ENCODE measurements around the gene KCTD4.

Gene KCTD4

DNA sequence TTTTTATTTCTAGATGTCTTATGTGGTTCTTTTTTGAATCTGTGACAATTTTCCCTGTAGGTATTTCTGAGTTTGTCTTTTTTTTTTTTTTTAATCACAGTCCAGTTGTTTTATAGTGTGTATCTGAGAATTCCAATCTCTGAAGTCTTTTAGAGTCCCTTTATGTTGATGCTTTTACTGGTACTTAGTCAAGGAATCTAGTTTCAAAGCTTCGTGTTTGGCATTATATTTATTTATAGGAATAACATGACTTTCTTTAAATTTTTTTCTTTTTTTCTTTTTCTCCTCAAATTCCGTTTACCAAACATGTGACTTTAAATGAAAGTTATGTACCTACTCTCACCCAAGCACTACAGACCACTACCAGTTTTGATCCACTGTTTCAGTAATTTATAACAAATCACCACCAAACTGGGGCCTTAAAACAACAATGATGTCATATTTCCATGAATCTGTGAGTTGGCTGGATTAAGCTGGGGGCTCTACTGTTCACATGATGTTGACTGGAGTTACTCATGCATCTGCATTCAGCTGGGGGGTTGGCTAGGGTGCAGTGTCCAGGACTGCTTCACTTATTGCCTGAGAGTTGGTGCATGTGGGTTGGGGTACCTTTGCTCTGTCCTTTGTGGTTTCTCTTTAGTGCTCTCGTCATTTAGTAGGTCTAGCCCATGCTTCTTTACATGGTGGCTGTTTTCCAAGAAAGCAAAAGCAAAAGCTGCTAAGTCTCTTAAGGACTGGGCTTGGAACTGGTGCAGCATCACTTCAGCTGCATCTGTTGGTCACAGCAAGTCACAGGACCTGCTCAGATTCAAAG, 22.3 kb downstream of the KCTD4 start:
- TF ChIP-seq, protein P1, sequence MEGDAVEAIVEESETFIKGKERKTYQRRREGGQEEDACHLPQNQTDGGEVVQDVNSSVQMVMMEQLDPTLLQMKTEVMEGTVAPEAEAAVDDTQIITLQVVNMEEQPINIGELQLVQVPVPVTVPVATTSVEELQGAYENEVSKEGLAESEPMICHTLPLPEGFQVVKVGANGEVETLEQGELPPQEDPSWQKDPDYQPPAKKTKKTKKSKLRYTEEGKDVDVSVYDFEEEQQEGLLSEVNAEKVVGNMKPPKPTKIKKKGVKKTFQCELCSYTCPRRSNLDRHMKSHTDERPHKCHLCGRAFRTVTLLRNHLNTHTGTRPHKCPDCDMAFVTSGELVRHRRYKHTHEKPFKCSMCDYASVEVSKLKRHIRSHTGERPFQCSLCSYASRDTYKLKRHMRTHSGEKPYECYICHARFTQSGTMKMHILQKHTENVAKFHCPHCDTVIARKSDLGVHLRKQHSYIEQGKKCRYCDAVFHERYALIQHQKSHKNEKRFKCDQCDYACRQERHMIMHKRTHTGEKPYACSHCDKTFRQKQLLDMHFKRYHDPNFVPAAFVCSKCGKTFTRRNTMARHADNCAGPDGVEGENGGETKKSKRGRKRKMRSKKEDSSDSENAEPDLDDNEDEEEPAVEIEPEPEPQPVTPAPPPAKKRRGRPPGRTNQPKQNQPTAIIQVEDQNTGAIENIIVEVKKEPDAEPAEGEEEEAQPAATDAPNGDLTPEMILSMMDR (conservative IDR thresholded peaks at IDR 0.05; ENCODE audit: low read depth, low read length), result no peak
- H3K79me2 ChIP-seq (ENCODE audit: insufficient read depth, low read depth), result peaks cover 6% of the 10 kb centered on the region; the same call in 1 of the 2 replicates
- no peaks in the 10 kb centered on the region for H3K27me3 ChIP-seq (ENCODE audit: insufficient read depth, low read depth)
- H3K27ac ChIP-seq, result no peak overlapping the region
- no peaks in the 10 kb centered on the region for H3K4me1 ChIP-seq (ENCODE audit: low read depth, poor library complexity, severe bottlenecking)
- H3K9ac ChIP-seq, result no peak overlapping the region
- no peak overlapping the region for H3K4me3 ChIP-seq (IDR thresholded peaks at IDR 0.05; ENCODE audit: insufficient read depth, low read depth, low read length)
- H2AFZ ChIP-seq (ENCODE audit: low read depth), result no peak overlapping the region
- no peaks in the 10 kb centered on the region for H3K36me3 ChIP-seq (ENCODE audit: insufficient read depth)
- no peaks in the 10 kb centered on the region for H4K20me1 ChIP-seq (ENCODE audit: insufficient read depth)
- H3K4me2 ChIP-seq, result no peak overlapping the region

DNA sequence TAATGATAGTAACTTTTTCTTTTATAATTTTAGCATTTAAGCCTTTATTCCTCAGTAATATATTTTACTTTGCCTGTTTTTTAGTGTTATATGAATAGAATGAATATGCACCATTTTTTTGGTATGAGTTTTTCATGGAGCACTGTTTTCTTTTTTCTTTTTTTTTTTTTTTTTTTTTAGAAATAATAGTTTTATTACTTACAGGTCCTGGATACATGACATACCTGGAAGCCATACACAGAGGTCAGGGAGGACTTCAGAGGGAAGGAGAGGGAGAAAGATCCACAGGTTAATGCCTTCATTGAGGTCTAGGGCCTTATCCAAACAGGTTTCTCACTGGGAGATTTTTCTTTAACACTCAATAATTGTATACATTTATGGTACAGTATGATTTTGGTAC, 26.4 kb downstream of the KCTD4 start:
- H3K9ac ChIP-seq, result no peak overlapping the region
- no peaks in the 10 kb centered on the region for H3K4me1 ChIP-seq (ENCODE audit: low read depth, poor library complexity, severe bottlenecking)
- H2AFZ ChIP-seq (ENCODE audit: low read depth), result no peak overlapping the region
- H3K4me3 ChIP-seq (IDR thresholded peaks at IDR 0.05; ENCODE audit: insufficient read depth, low read depth, low read length), result no peak overlapping the region
- H3K36me3 ChIP-seq (ENCODE audit: insufficient read depth), result no peaks in the 10 kb centered on the region
- no peak overlapping the region for H3K4me2 ChIP-seq
- H3K27me3 ChIP-seq (ENCODE audit: insufficient read depth, low read depth), result no peaks in the 10 kb centered on the region
- TF ChIP-seq, protein P1 (conservative IDR thresholded peaks at IDR 0.05; ENCODE audit: low read depth, low read length), result no peak
- H3K79me2 ChIP-seq (ENCODE audit: insufficient read depth, low read depth), result peaks cover 3% of the 10 kb centered on the region; the same call in 1 of the 2 replicates
- no peak overlapping the region for H3K27ac ChIP-seq
- H4K20me1 ChIP-seq (ENCODE audit: insufficient read depth), result no peaks in the 10 kb centered on the region

DNA sequence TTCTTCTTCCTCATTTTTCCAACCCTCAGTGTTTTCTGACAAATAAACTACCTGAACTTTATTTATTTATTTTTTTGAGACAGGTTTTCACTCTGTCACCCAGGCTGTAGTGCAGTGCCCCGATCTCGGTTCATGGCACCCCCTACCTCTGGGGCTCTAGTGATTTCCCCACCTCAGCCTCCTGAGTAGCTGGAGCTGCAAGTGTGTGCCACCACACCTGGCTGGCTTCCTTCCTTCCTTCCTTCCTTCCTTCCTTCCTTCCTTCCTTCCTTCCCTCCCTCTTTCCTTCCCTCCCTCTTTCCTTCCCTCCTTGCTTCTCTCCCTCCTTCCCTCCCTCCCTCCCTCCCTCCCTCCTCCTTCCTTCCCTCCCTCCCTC, 32.3 kb downstream of the KCTD4 start:
- Histone ChIP-seq H2AFZ (ENCODE audit: low read depth) (no peak overlapping the region), H3K36me3 (ENCODE audit: insufficient read depth) (no peaks in the 10 kb centered on the region), H3K79me2 (ENCODE audit: insufficient read depth, low read depth) (no peaks in the 10 kb centered on the region), H3K9ac (no peak overlapping the region), H3K27ac (no peak overlapping the region), H3K4me1 (ENCODE audit: low read depth, poor library complexity, severe bottlenecking) (no peaks in the 10 kb centered on the region), H3K4me3 (IDR thresholded peaks at IDR 0.05; ENCODE audit: insufficient read depth, low read depth, low read length) (no peak overlapping the region), H3K27me3 (ENCODE audit: insufficient read depth, low read depth) (no peaks in the 10 kb centered on the region), H3K4me2 (no peak overlapping the region), H4K20me1 (ENCODE audit: insufficient read depth) (no peaks in the 10 kb centered on the region)
- TF ChIP-seq, protein P1 (conservative IDR thresholded peaks at IDR 0.05; ENCODE audit: low read depth, low read length), result no peak

DNA sequence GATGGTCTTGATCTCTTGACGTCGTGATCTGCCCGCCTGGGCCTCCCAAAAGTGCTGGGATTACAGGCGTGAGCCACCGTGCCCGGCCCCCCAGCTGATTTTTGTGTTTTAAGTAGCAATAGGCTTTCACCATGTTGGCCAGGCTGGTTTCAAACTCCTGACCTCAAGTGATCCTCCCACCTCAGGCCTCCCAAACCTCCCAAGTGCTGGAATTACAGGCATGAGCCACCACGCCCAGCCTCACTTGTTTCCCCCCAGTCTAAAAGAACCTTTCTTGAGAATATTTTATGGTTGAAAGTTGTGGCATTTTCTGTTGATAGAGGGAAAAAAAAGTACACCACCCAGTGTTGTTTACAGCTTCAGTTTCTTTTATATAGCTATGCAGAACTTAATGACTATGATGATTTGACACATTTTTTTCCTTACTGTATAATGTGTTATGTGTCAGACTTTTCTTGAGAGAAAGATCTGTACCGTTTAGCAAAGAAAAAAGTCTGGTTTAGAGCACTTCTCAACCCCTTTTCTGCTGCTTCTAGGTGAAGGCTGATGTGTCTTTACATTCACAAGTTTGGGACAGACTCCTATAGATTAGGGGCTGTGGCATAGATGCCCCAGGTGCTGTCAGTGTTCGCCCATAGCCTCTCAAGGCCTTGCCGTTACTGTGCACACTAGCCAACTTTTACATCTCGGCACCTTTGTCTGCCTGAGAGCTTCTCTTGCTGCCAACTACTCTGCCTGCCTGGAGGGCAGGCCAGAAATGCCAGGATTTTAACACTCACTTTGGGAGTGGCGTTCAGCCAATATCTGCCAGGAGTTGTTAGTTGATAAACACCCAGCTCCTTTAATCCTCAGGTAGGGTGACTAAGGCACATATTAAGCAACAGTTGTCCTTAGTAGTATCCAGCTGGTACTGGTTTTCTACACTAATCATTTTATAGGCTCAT, 33.0 kb downstream of the KCTD4 start:
- TF ChIP-seq, protein P1 (conservative IDR thresholded peaks at IDR 0.05; ENCODE audit: low read depth, low read length), result no peak
- H3K36me3 ChIP-seq (ENCODE audit: insufficient read depth), result no peaks in the 10 kb centered on the region
- H2AFZ ChIP-seq (ENCODE audit: low read depth), result no peak overlapping the region
- H3K79me2 ChIP-seq (ENCODE audit: insufficient read depth, low read depth), result no peaks in the 10 kb centered on the region
- H3K9ac ChIP-seq, result no peak overlapping the region
- H3K27ac ChIP-seq, result no peak overlapping the region
- no peaks in the 10 kb centered on the region for H4K20me1 ChIP-seq (ENCODE audit: insufficient read depth)
- H3K4me1 ChIP-seq (ENCODE audit: low read depth, poor library complexity, severe bottlenecking), result no peaks in the 10 kb centered on the region
- H3K4me2 ChIP-seq, result no peak overlapping the region
- H3K4me3 ChIP-seq (IDR thresholded peaks at IDR 0.05; ENCODE audit: insufficient read depth, low read depth, low read length), result no peak overlapping the region
- no peaks in the 10 kb centered on the region for H3K27me3 ChIP-seq (ENCODE audit: insufficient read depth, low read depth)

Data from KMS-11 (cell line).